IMR-90 (cell line): Measurements from ENCODE around the gene TENM3. TPM values are rescaled to one million over a fixed set of nuclear protein-coding genes. Genes with fewer than 3 reads are reported as not detected.

Experiments used
- ATAC-seq: fragments of 200-7000 bp; cut with Tn5 transposase; 2 replicates; pipeline ENCODE4 v1.9.1; 2020; ENCODE audit warnings: low read depth, mild to moderate bottlenecking, moderate library complexity
- BruUV-seq: library from RNA; stranded (reverse); fragments of 400-500 nt; replicated peaks from 2 replicates; lab custom pipeline; 2021; lab: Mats Ljungman, UMichigan
- CTCF ChIA-PET: fragments of 300-600 bp; formaldehyde crosslinking; extraction: SDS; loops from one replicate; lab custom pipeline; 2021; ENCODE audit warnings: antibody characterized with exemption; lab: Yijun Ruan, JAX
- POLR2A ChIA-PET: fragments of 300-600 bp; sonication (Branson Sonifier 250); formaldehyde crosslinking; loops from one replicate; lab custom pipeline; 2022; ENCODE audit warnings: antibody characterized with exemption; ENCODE audit not compliant: unreplicated experiment; lab: Charles Lee
- DNase-seq: peaks from one replicate; pipeline ENCODE4 v3.0.0; 2013
- H2AFZ ChIP-seq: replicated peaks from 2 replicates; pipeline ENCODE3; 2013; ENCODE audit warnings: low read length, mild to moderate bottlenecking; ENCODE audit not compliant: poor library complexity
- H2AK5ac ChIP-seq: 2 replicates; pipeline ENCODE4 v1.6.1; 2013; ENCODE audit warnings: low read depth, low read length, inconsistent platforms
- H2AK9ac ChIP-seq: replicated peaks from 2 replicates; pipeline ENCODE3; 2013; ENCODE audit warnings: mild to moderate bottlenecking, low read depth, low read length, moderate library complexity; ENCODE audit not compliant: poor library complexity
- H2BK120ac ChIP-seq: 2 replicates; pipeline ENCODE4 v1.6.1; 2013; ENCODE audit warnings: low read depth, low read length, inconsistent platforms
- H2BK15ac ChIP-seq: 3 replicates; pipeline ENCODE4 v1.6.1; 2013; ENCODE audit warnings: low read depth, low read length, inconsistent platforms
- H2BK20ac ChIP-seq: 2 replicates; pipeline ENCODE4 v1.6.1; 2013; ENCODE audit warnings: low read depth, mild to moderate bottlenecking, inconsistent platforms, low read length, moderate library complexity
- H2BK5ac ChIP-seq: 2 replicates; pipeline ENCODE4 v1.6.1; 2013; ENCODE audit warnings: mild to moderate bottlenecking, low read depth, low read length, inconsistent platforms; ENCODE audit not compliant: poor library complexity, severe bottlenecking
- H3K14ac ChIP-seq: replicated peaks from 2 replicates; pipeline ENCODE4 v1.6.1; 2013; ENCODE audit warnings: low read depth, low read length, inconsistent platforms
- H3K18ac ChIP-seq: 2 replicates; pipeline ENCODE4 v1.6.1; 2013; ENCODE audit warnings: low read depth, low read length, control low read depth
- H3K23ac ChIP-seq: 2 replicates; pipeline ENCODE4 v1.6.1; 2013; ENCODE audit warnings: low read depth, low read length, inconsistent platforms
- H3K27ac ChIP-seq: 2 replicates; pipeline ENCODE4 v1.5.1; 2013; ENCODE audit warnings: mild to moderate bottlenecking, control low read depth, low read length; ENCODE audit not compliant: insufficient read depth
- H3K27me3 ChIP-seq: 2 replicates; pipeline ENCODE4 v1.6.1; 2013; ENCODE audit warnings: low read length; ENCODE audit not compliant: control insufficient read depth, insufficient read depth
- H3K36me3 ChIP-seq: 2 replicates; pipeline ENCODE4 v1.6.1; 2013; ENCODE audit warnings: low read length, mixed read lengths; ENCODE audit not compliant: control insufficient read depth, insufficient read depth
- H3K4ac ChIP-seq: 2 replicates; pipeline ENCODE4 v1.6.1; 2013; ENCODE audit warnings: low read depth, low read length, inconsistent platforms
- H3K4me1 ChIP-seq: 2 replicates; pipeline ENCODE4 v1.6.1; 2013; ENCODE audit warnings: low read length, mixed read lengths; ENCODE audit not compliant: control insufficient read depth, insufficient read depth
- H3K4me2 ChIP-seq: 2 replicates; pipeline ENCODE4 v1.6.1; 2013; ENCODE audit warnings: low read depth, mild to moderate bottlenecking, control low read depth, low read length, moderate library complexity
- H3K4me3 ChIP-seq: 2 replicates; pipeline ENCODE4 v1.5.1; 2013; ENCODE audit warnings: low read depth, mild to moderate bottlenecking, control low read depth, low read length, moderate library complexity; ENCODE audit not compliant: insufficient read depth
- H3K56ac ChIP-seq: 2 replicates; pipeline ENCODE4 v1.6.1; 2013; ENCODE audit warnings: low read length, inconsistent platforms; ENCODE audit not compliant: insufficient read depth; ENCODE audit errors: extremely low read depth
- H3K79me1 ChIP-seq, 2 experiments: 2 replicates each; pipeline ENCODE4 v1.6.1; 2013; ENCODE audit warnings: low read length in 2 of 2, inconsistent platforms in 1 of 2, low read depth in 1 of 2
- H3K9ac ChIP-seq: 2 replicates; pipeline ENCODE4 v1.6.1; 2013; ENCODE audit warnings: low read depth, low read length, control low read depth
- H3K9me1 ChIP-seq: 2 replicates; pipeline ENCODE4 v1.6.1; 2013; ENCODE audit warnings: low read length, inconsistent platforms; ENCODE audit not compliant: insufficient read depth
- H3K9me3 ChIP-seq: 2 replicates; pipeline ENCODE4 v1.6.1; 2013; ENCODE audit warnings: low read length; ENCODE audit not compliant: control insufficient read depth, insufficient read depth
- H4K20me1 ChIP-seq: 2 replicates; pipeline ENCODE4 v1.6.1; 2013; ENCODE audit warnings: low read length, inconsistent platforms; ENCODE audit not compliant: insufficient read depth
- H4K5ac ChIP-seq: 2 replicates; pipeline ENCODE4 v1.6.1; 2013; ENCODE audit warnings: mild to moderate bottlenecking, low read depth, low read length, control low read depth
- H4K8ac ChIP-seq, 2 experiments: 2 replicates each; pipeline ENCODE4 v1.6.1; 2013; ENCODE audit warnings: low read depth in 2 of 2, low read length in 2 of 2, control low read depth in 1 of 2, inconsistent platforms in 1 of 2
- H4K91ac ChIP-seq: 2 replicates; pipeline ENCODE4 v1.6.1; 2013; ENCODE audit warnings: low read depth, low read length, inconsistent platforms; ENCODE audit not compliant: insufficient read depth
- BHLHE40 ChIP-seq: fragments of 150-350 bp; IDR thresholded peaks from 2 replicates; pipeline ENCODE4 v1.6.1; 2016; ENCODE audit warnings: mild to moderate bottlenecking, low read depth, low read length
- CEBPB ChIP-seq: IDR thresholded peaks from 2 replicates; pipeline ENCODE4 v1.6.1; 2012; ENCODE audit warnings: low read depth, low read length, improper control_type of control experiment
- FOS ChIP-seq: fragments of 150-350 bp; IDR thresholded peaks from 2 replicates; pipeline ENCODE4 v1.6.1; 2016; ENCODE audit warnings: low read depth, low read length
- WGBS, 2 experiments: methylation state at CpG; one replicate each; pipeline versions ENCODE4 v1.1.5 to v1.1.7; 2013; ENCODE audit warnings: missing lambda C conversion rate in 2 of 2; ENCODE audit not compliant: insufficient read length in 1 of 2; ENCODE audit errors: extremely low coverage in 2 of 2; 5-methylcytosine and 5-hydroxymethylcytosine counted together
- dilution Hi-C: fragments of 300-500 bp; cut with HindIII; formaldehyde crosslinking; loops from one replicate; pipeline ENCODE4 v1.14.3; 2018; ENCODE audit warnings: low sequenced_read_pairs; ENCODE audit not compliant: unreplicated experiment
- in situ Hi-C: fragments of 300-500 bp; cut with MboI; formaldehyde crosslinking; loops from 3 replicates; pipeline ENCODE4 v1.14.3; 2019; ENCODE audit warnings: low sequenced_read_pairs, inconsistent platforms, mixed read lengths
- intact Hi-C: fragments of 100-400 bp; cut with micrococcal nuclease; formaldehyde crosslinking; loops from 2 replicates; pipeline ENCODE4 v1.10.0; 2022
- polyA plus RNA-seq, 3 experiments: library from polyadenylated mRNA; depleted of rRNA; stranded (reverse); fragments of >200 nt; gene quantifications; 2 replicates each; pipeline ENCODE4 v1.2.3, GENCODE V29; 2012; ENCODE audit warnings: low replicate concordance in 1 of 3
- total RNA-seq: library from RNA; depleted of rRNA; stranded (reverse); fragments of >200 nt; gene quantifications from 2 replicates; pipeline ENCODE4 v1.2.3, GENCODE V29; 2012

TENM3 gene
- total and polyA plus RNA-seq, 2 of the 4 experiments (the other 2 are of a cell fraction), result 29.9 to 173 TPM

GRCh38 chr4:182427554-182427953, 184.4 kb downstream of the TENM3 start:
- Histone ChIP-seq H2BK20ac (no peak overlapping the region; the same call in 1 of the 2 replicates), H3K9ac (no peak overlapping the region), H2BK15ac (no peak overlapping the region), H4K8ac (no peak overlapping the region), H4K5ac (no peak overlapping the region), H3K4me2 (peak overlapping the region; percentile 37; the same call in 1 of the 2 replicates), H4K20me1 (no peaks in the 10 kb centered on the region), H3K4me3 (no peak overlapping the region), H3K27me3 (no peaks in the 10 kb centered on the region), H2BK5ac (no peak overlapping the region), H3K9me3 (no peaks in the 10 kb centered on the region), H3K23ac (no peak overlapping the region), H2AK9ac (no peak overlapping the region), H3K18ac (no peak overlapping the region), H2AK5ac (no peak overlapping the region), H3K56ac (no peak overlapping the region), H2BK120ac (no peak overlapping the region), H2AFZ (no peak overlapping the region), H4K91ac (no peak overlapping the region), H3K14ac (no peak overlapping the region), H3K79me1 (no peaks in the 10 kb centered on the region), H3K4ac (no peak overlapping the region), H3K9me1 (no peaks in the 10 kb centered on the region), H3K27ac (no peak overlapping the region), H3K36me3 (no peaks in the 10 kb centered on the region), H3K4me1 (peaks cover 2% of the 10 kb centered on the region; the same call in 1 of the 2 replicates)
- DNase-seq (peak; percentile 79), ATAC-seq (peak; percentile 53)
- intact Hi-C loops, result no loop called here
- WGBS, 2 experiments, result no CpG with 5 or more reads among the region's 2 CpGs
- POLR2A ChIA-PET, result no interaction called here
- TF ChIP-seq FOS (peak; percentile 23; the same call in 1 of the 2 replicates), BHLHE40 (no peak), CEBPB (peak; percentile 11; the same call in 1 of the 2 replicates)
- dilution Hi-C loops, result no loop called here
- no TSS peak for BruUV-seq
- CTCF ChIA-PET, result no interaction called here
- in situ Hi-C loops, result no loop called here
